ENCODE measurements around the gene ZNF428.

DNA sequence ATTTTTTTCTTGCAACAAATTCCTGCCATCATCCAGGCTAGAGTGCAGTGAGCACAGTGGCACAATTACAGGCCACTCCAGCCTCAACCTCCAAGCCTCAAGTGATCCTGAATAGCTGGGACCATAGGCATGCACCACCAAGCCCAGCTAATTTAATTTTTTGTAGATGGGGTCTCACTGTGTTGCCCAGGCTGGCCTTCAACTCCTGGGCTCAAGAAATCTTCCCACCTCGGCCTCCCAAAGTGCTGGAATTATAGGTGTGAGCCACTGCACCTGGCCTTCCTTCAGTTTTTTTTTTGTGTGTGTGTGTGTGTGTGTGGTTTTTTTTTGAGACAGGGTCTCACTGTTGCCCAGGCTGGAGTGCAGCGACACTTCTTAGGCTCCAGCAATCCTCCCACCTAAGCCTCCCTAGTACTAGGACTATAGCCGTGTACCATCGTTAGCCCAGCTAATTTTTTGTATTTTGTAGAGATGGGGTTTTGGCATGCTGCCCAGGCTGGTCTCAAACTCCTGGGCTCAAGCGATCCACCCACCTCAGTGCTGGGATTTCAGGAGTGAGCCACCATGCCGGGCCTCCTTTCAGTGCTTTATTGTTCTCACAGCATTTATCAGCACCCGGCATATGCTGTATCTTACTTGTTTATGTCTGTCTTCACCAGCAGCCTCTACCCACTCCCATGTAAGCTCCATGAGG lies 13.4 kb downstream of the ZNF428 start:
- TF ChIP-seq, protein P1, sequence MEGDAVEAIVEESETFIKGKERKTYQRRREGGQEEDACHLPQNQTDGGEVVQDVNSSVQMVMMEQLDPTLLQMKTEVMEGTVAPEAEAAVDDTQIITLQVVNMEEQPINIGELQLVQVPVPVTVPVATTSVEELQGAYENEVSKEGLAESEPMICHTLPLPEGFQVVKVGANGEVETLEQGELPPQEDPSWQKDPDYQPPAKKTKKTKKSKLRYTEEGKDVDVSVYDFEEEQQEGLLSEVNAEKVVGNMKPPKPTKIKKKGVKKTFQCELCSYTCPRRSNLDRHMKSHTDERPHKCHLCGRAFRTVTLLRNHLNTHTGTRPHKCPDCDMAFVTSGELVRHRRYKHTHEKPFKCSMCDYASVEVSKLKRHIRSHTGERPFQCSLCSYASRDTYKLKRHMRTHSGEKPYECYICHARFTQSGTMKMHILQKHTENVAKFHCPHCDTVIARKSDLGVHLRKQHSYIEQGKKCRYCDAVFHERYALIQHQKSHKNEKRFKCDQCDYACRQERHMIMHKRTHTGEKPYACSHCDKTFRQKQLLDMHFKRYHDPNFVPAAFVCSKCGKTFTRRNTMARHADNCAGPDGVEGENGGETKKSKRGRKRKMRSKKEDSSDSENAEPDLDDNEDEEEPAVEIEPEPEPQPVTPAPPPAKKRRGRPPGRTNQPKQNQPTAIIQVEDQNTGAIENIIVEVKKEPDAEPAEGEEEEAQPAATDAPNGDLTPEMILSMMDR (conservative IDR thresholded peaks at IDR 0.05; ENCODE audit: low read depth, low read length), result no peak
- no peak for TF ChIP-seq EZH2phosphoT487 (IDR thresholded peaks at IDR 0.05; ENCODE audit: borderline replicate concordance, low read length)
